Spleen (tissue), 11 donors: Measurements from ENCODE around the gene TBC1D16. TPM values are rescaled to one million over a fixed set of nuclear protein-coding genes. Genes with fewer than 3 reads are reported as not detected.

Experiments
- DNase-seq: peaks from one replicate; pipeline ENCODE4 v3.0.0-alpha.2; 2020
- H3K27ac ChIP-seq, 8 donors: fragments of 200-600 bp; sonication (generic) in 7 of 8; 1 replicate in 4 of 8; 2 replicates in 4 of 8; pipeline versions ENCODE4 v1.5.0 to v1.8.0; 2016 to 2021; ENCODE audit warnings: inconsistent platforms in 4 of 8, mild to moderate bottlenecking in 4 of 8, moderate library complexity in 1 of 8
- H3K27me3 ChIP-seq, 7 donors: fragments of 200-600 bp; sonication (generic) in 6 of 7; replicated peaks in 1 of 7; 1 replicate in 4 of 7; 2 replicates in 3 of 7; pipeline versions ENCODE4 v1.5.0 to v1.8.0; 2016 to 2021; ENCODE audit warnings: inconsistent platforms in 3 of 7, mild to moderate bottlenecking in 1 of 7
- H3K36me3 ChIP-seq, 6 donors: fragments of 200-600 bp; sonication (generic) in 5 of 6; 1 replicate in 4 of 6; 2 replicates in 2 of 6; pipeline versions ENCODE4 v1.5.0 to v1.8.0; 2016 to 2021; ENCODE audit warnings: inconsistent platforms in 2 of 6
- H3K4me1 ChIP-seq, 6 donors: fragments of 200-600 bp; sonication (generic) in 5 of 6; 1 replicate in 3 of 6; 2 replicates in 3 of 6; pipeline versions ENCODE4 v1.5.0 to v1.8.0; 2016 to 2021; ENCODE audit warnings: inconsistent platforms in 3 of 6
- H3K4me3 ChIP-seq, 8 donors: fragments of 200-600 bp; sonication (generic) in 7 of 8; 1 replicate in 4 of 8; 2 replicates in 4 of 8; pipeline versions ENCODE4 v1.5.0 to v1.8.0; 2016 to 2021; ENCODE audit warnings: inconsistent platforms in 4 of 8, mild to moderate bottlenecking in 4 of 8, moderate library complexity in 2 of 8
- H3K9me3 ChIP-seq, 8 donors: fragments of 200-600 bp; sonication (generic) in 7 of 8; 1 replicate in 4 of 8; 2 replicates in 4 of 8; pipeline versions ENCODE4 v1.5.0 to v1.8.0; 2016 to 2021; ENCODE audit warnings: inconsistent platforms in 4 of 8
- CTCF ChIP-seq, 11 experiments: fragments of 200-600 bp in 7 of 11; fragments of 450-650 bp in 4 of 11; sonication (generic) in 4 of 11; IDR thresholded peaks in 8 of 11; conservative IDR thresholded peaks in 3 of 11; 1 replicate in 7 of 11; 2 replicates in 4 of 11; pipeline versions ENCODE4 v1.4.0 to v1.8.0; 2016 to 2021; ENCODE audit warnings: antibody characterized with exemption in 11 of 11, inconsistent platforms in 4 of 11, mild to moderate bottlenecking in 1 of 11
- POLR2A ChIP-seq, 3 donors: fragments of 450-650 bp; IDR thresholded peaks; one replicate each; pipeline ENCODE4 v1.5.1; 2017; ENCODE audit warnings: antibody characterized with exemption in 3 of 3, mild to moderate bottlenecking in 1 of 3
- POLR2AphosphoS5 ChIP-seq, 3 donors: sonication (generic); formaldehyde crosslinking; IDR thresholded peaks; one replicate each; pipeline ENCODE4 v1.5.1; 2017; ENCODE audit warnings: antibody characterized with exemption in 3 of 3
- WGBS, 5 donors: extraction: QIAGEN DNeasy Blood & Tissue Kit in 3 of 5; methylation state at CpG; one replicate each; pipeline versions ENCODE4 v1.1.5 to v1.1.7; 2013 to 2018; 5-methylcytosine and 5-hydroxymethylcytosine counted together
- intact Hi-C: fragments of 100-400 bp; cut with DNase I; formaldehyde crosslinking; loops from one replicate; pipeline ENCODE4 v1.15.0; 2023; ENCODE audit warnings: low total_unique reads
- polyA plus RNA-seq, 3 donors: library from polyadenylated mRNA; stranded (reverse); fragments of 200-250 nt; gene quantifications; one replicate each; pipeline ENCODE4 v1.2.1, GENCODE V29; 2013
- total RNA-seq, 7 donors: library from RNA; depleted of rRNA in 3 of 7; stranded (reverse); fragments of >200 nt in 3 of 7; fragmentation: NEBNext Ultra II Directional in 4 of 7; extraction: Animal tissue kit (Norgen Biotek cat#: 25700) in 4 of 7; gene quantifications; one replicate each; pipeline versions ENCODE4 v1.1.0 to v1.2.1, GENCODE V29; 2016 to 2021
- donor health status: healthy with polysubstance abuse.
- donor health status: DM: no; HTN: no; CAD: no; lungs with moderate emphysema.
- donor health status: DM: no; HTN: no; CAD: no.
- donor health status: Bipolar disorder and iron deficiency.
- donor health status: healthy.
- donor health status: DM: no; HTN: no; CAD: no.
- donor health status: DM: yes; HTN: yes; CAD: no.

The TBC1D16 gene
- total and polyA plus RNA-seq, 10 donors = 1.3 to 33.6 (median 15.7) TPM

GRCh38 chr17:79997011-79997660 lies 38.5 kb downstream of the TBC1D16 start:
- DNase-seq = peak; percentile 92
- 22 to 29% (median 26%) methylated on average over 15 of the region's 15 CpGs for WGBS, 5 donors
- Histone ChIP-seq H3K36me3 (peaks cover 0 to 10% (median 0%) of the 10 kb centered on the region in 6 donors), H3K27ac (peak overlapping the region; percentile 69 to 95 (median 86)), H3K4me1 (peaks cover 18 to 64% (median 51%) of the 10 kb centered on the region in 6 donors), H3K4me3 (peak overlapping the region in 1 of 8 donors; percentile 53), H3K9me3 (no peaks in the 10 kb centered on the region), H3K27me3 (peaks cover 0 to 11% (median 0%) of the 10 kb centered on the region in 7 donors)
- intact Hi-C loops = no loop called here
- TF ChIP-seq CTCF (IDR thresholded peaks at IDR 0.05 in 8 of 11, conservative IDR thresholded peaks at IDR 0.05 in 3 of 11) (peak in 3 of 11 experiments; percentile 8 to 42 (median 11)), POLR2AphosphoS5 (IDR thresholded peaks at IDR 0.05) (peak; percentile 24 to 89 (median 66)), POLR2A (IDR thresholded peaks at IDR 0.05) (no peak)

DNA sequence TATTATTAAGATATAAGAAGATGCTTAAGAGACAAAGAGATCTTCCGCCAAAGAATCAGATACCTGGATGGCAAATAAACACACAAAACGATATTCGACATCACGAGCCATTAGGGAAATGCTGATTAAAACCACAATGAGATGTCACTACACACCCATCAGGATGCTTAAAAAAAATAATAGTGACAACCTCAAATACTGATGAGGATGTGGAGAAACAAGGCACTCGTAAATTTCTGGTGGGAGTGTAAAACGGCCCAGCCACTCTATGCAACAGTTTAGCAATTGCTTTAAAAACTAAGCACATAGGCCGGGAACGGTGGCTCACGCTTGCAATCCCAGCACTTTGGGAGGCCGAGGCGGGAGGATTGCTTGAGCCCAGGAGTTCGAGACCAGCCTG lies 39.4 kb downstream of the TBC1D16 start:
- Histone ChIP-seq H3K4me3 (peak overlapping the region in 1 of 8 donors; percentile 53), H3K9me3 (no peaks in the 10 kb centered on the region), H3K4me1 (peaks cover 26 to 72% (median 59%) of the 10 kb centered on the region in 6 donors), H3K36me3 (peaks cover 0 to 2% (median 0%) of the 10 kb centered on the region in 6 donors), H3K27ac (peak overlapping the region; percentile 69 to 95 (median 86)), H3K27me3 (peaks cover 0 to 17% (median 0%) of the 10 kb centered on the region in 7 donors)
- TF ChIP-seq POLR2AphosphoS5 (IDR thresholded peaks at IDR 0.05) (no peak), CTCF (IDR thresholded peaks at IDR 0.05 in 8 of 11, conservative IDR thresholded peaks at IDR 0.05 in 3 of 11) (no peak), POLR2A (IDR thresholded peaks at IDR 0.05) (no peak)
- intact Hi-C loops = no loop called here
- 55 to 76% (median 71%) methylated on average over 12 of the region's 12 CpGs for WGBS, 5 donors
- no peak for DNase-seq

- no peaks in the 10 kb centered on the region for H3K36me3 ChIP-seq
- WGBS, 5 donors = 92 to 98% (median 95%) methylated on average over 8 of the region's 8 CpGs
Measured at GRCh38 chr17:79995696-79996095, 40.0 kb downstream of the TBC1D16 start.

More at GRCh38 chr17:79995696-79996095, 40.0 kb downstream of the TBC1D16 start:
- H3K4me1 ChIP-seq = peaks cover 31 to 78% (median 65%) of the 10 kb centered on the region in 6 donors
- H3K9me3 ChIP-seq = no peaks in the 10 kb centered on the region
- peak overlapping the region in 4 of 8 donors; percentile 84 to 95 (median 90) for H3K27ac ChIP-seq
- TF ChIP-seq POLR2A (IDR thresholded peaks at IDR 0.05) = no peak
- no peak for TF ChIP-seq CTCF (IDR thresholded peaks at IDR 0.05 in 8 of 11, conservative IDR thresholded peaks at IDR 0.05 in 3 of 11)
- no peak for TF ChIP-seq POLR2AphosphoS5 (IDR thresholded peaks at IDR 0.05)
- no peak for DNase-seq
- no peak overlapping the region for H3K4me3 ChIP-seq
- peaks cover 0 to 22% (median 0%) of the 10 kb centered on the region in 7 donors for H3K27me3 ChIP-seq
- intact Hi-C loops = no loop called here
